ENCODE results near the gene KCNMA1.
"Not testable (repeated sequence)": the region's sequence is repeated elsewhere in the genome, so short reads cannot be mapped to it uniquely, and the experiment has no call there.

The KCNMA1 gene

DNA sequence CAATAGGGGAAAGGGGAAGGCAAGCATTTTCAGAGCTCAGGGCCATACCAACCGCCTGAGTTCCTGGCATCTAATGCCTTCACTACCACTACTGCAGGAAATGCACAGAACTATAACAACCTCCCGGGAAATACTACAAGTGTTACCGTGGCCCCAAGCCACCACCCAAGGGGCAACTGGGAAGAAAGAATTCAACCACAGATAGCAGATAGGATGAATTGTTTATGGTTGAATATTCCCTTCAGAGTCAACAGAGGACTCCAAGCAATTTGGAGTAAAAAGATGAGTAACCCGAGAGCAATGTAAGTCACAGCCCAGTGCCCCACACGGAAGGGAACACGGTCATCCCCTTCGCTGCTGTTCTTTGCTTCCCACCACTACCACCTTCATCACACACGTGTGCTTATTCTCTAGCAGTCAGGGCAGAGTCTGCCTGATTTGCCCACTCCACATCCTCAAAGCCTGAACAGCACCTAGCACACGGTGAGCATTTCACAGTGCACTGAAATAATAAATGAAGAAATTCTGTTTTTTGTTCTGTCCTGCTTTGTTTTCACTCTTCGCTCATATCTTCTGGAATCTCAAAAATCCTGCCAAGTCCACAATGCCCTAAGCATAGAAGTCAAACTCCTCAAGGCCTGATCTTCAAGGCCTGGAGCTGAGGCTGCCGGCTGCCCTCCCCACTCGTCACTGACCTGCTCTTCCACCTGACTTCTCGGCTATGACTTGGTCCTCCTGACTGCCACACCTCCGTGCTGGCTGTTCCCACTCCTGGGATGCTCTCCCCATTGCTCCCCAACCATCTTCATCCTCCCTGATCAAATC, 221.1 kb downstream of the KCNMA1 start:
- DNase-seq (ENCODE audit: low read depth): no peak

DNA sequence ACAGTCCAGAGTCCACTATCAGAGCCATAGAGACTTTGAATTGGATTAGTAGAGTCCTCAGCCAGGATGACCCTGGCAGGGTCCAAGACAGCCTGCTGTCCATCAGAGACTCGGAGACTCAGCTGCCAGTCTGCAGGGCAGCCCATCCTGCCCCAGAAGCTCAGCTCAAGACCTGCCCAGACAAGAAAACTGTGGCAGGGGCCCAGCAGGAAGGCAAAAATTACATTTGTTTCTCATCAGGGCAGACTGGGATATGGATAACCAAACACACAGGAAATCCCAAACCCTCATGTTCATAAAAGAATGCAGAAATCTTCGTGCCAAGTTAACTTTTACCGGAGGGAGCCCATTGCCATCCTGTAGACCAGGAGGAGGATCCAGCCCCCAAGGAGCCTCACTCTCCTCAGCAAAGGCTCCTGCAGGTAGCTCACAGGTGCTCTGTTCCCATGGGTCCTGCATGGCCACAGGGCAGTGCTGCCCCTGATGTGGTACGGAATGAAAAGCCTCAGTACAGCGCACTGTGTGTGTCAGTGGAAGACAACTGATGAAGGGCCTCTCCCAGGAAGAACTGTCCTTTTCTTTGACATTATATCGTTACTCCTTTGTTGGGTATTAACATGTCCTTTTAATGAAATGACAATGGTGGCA, 222.2 kb downstream of the KCNMA1 start:
- no peak for DNase-seq (ENCODE audit: low read depth)

DNA sequence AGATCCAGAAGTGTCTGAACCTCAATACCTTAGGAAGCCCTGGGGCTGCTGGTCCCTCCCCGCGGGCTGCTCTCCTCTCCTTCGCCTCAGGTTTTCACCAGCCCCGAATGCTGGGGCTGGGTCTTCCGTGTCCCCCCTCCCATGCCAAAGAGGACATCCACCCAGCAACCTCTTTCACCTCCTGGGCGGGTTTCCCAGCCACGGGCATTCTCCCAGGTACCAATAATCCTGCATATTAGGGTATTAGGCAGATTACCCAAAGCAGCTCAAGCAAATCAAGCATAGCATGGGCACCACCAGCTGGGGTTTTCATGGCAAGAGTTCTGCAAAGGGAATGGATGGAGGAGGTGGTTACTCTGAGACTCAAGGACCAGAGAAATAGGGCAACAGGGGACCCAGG, 224.4 kb downstream of the KCNMA1 start:
- DNase-seq (ENCODE audit: low read depth): no peak

DNA sequence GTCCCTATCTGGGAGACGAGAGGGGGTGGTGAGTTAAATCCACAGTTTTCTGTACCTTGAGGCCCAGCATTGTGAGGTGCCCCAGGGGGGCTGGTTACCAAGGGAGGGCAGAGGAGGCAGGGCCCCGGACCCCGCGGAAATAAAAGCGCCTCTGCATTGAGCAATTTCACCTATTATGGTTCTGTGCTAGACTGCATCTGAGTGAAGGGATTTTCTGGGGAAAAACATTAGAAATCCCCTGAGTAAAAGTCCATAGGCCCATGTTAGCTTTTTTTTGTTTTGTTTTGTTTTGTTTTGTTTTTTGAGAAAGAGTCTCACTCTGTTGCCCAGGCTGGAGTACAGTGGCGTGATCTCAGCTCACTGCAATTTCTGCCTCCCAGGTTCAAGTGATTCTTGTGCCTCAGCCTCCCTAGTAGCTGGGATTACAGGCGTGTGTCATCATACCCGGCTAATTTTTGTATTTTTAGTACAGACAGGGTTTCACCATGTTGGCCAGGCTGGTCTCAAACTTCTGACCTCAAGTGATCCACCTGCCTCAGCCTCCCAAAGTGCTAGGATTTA, 225.0 kb downstream of the KCNMA1 start:
- not testable (repeated sequence) for DNase-seq (ENCODE audit: low read depth)

DNA sequence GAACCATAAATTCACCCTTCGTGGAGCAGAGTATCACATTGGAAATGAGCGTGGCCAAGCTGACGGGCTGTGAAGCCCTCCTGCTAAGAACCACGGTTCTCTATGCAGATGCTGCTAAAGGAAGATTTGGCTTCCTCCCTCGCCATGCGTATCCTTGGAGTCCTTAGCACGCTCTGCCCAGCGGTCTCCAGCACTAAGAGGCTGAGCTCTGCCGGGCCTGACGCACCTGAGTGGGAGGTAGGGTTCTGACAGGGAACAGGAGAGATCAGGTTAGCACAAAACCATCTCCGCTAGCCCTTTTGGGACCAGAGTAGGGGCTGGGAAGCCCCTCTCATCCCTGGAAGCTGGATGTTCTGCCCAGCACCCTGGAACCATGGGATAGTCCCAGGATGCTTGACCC, 225.8 kb downstream of the KCNMA1 start:
- no peak for DNase-seq (ENCODE audit: low read depth)

DNA sequence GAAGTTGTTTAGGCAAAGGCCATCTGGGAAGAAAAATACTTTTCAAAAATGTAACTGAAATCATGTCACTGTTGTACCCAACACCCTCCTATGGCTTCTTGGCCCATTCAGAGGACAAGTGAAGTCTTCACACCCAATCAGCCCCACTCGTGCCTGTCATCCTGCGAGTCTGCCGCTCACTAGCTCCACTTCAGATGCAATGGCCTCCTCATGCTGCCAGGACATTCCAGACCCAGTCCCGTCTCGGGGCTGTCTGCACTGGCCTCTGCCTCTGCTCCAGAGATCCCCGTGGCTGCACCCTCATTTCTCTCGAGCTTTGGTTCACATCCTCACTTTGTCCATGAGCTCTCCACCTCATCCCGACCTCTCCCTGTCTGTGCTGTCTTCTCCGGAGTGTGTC, 227.1 kb downstream of the KCNMA1 start:
- no peak for DNase-seq (ENCODE audit: low read depth)

DNA sequence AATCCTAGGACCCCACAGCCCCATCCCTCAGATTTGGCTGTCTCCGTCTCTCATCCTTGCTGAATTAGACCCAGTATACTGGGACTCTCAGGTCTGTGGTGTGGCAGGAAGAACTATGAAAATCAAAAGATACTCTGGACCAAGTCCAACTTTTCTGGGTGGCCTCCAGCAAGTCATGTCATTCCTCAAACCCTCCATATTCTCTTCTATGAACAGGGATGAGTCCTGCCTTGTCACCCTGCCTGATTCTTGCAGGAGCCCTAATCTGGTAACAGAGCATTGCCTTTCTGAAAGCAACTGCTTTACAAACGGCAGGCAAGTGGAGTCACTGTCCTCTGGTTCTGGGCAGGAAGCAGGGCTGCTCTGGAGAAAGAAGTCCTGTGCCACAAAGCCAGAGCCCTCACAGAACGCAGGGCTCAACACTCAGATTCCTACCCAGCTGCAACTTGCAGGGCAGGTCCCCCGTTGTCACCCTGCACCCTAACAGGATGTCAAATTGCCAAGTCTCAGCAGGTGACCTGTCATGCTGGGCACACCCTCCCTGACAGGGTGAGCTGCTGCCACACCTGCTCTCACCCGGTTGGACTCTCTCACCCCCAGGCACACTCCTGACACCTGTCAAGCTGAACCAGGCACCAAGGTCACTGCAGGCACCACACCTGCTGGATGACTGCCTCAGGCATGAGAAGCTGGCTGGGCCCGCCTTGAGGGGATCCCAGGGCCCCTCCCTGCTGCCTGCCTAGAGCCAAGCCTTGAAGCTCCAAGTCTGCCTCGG, 227.7 kb downstream of the KCNMA1 start:
- DNase-seq (ENCODE audit: low read depth): no peak

DNA sequence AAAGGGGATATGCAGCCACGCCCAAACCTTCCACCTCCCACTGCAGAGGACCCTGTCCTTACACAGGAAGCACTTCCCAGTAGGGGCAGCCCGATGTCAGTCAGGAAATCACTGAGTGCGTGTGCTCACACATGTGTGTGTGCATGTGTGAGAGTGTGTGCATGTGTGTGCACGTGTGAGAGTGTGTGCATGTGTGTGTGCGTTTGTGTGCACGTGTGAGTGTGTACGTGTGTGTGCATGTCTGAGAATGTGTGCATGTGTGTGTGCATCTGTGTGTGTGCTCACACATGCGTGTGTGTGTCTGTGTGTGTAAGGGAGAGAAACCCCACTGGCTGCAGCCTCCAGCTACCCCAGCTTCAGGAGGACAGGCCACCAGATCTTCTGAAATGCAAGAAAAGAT, 229.3 kb downstream of the KCNMA1 start:
- DNase-seq (ENCODE audit: low read depth): no peak

DNA sequence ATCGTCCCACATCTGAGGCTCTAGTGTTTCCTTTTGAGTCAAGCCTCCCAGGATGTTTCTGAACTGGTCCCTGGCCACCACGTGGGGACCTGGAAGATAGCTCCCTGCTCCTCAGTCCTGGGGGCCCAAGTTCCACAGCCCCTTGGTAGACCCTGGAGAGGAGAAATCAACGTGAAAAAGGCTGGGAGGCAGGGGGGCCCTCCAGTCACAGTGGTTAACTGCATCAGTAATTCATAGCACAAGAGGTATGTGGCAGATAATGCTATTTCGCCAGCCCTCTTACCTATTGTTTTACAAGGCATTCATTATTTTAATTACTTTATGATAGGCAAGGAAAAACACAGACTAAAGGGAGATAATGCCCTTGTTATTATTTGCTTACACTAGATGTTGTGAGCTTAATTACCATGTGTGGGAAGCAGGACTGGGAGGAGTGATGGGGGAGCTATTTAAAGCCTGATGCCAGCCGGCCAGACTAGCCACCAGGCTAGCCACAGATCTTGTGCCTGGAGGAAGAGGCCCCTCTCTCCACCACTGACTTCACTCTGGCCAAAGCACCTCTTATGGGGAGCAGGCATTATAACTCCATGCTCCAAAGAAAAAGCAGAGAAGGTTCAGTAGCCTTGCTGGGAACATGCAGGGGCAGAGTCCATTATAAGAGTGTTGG, 230.7 kb downstream of the KCNMA1 start:
- no peak for DNase-seq (ENCODE audit: low read depth)

DNA sequence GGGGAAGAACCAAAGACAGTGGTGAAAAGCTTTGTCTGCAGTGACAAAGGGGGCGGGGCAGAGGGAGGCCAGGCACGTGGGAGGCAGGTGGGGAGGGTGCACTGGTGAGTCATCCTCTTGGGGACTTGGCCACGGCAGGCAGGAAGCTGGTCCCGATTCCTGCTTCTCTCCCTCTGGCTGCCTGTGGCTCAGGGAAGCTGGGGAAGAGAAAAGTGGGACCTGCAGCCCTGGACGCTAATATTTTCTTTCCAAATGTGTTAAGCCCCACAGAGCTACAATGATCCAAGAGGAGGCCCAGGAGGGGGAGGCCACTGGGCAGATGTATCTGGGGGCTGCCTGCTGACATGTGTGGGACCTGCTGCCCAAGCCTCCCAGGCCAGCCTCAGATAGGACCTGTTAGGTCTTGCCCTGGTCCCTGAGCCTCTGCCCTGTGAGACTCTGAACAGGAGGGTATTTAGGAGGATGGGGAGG, 231.8 kb downstream of the KCNMA1 start:
- peak; percentile 18 for DNase-seq (ENCODE audit: low read depth)

DNA sequence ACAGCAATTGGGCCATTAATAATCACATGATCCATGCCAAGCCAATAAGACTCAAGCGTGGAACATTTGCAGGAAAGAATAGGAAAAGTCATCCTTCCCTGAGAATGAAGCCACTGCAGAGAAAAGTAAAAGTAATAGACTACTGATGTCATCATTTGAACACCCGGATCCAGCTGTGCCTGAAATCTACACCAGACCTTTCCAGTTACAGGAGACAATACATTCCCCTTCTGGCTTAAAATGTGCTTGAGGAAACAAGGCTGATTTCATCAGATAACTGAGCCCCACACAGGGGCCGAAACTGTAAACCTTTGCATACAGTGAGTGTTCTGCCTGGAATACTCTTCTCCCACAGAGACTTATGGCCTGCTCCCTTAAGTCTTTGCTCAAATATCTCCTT, 232.8 kb downstream of the KCNMA1 start:
- DNase-seq (ENCODE audit: low read depth): no peak

DNA sequence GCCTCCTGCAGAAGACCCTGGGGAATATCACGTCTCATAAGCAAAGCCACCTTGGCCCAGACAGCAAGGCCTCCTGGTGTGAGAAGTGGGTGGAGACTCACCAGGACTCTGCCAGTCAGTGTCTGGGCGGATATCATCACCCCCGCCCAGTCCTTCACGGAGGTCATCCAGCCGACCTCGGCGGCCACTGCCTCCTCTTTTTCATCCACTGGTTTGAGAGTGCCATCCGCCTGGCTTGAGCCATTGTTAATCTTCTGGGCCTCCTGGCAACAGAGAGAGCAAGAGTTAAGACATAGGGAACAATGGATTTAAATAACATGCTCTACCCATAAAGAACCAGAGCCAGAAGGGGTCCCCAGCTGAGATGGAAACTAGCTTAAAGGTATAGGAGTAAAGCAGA, 233.8 kb downstream of the KCNMA1 start:
- DNase-seq (ENCODE audit: low read depth): no peak

DNA sequence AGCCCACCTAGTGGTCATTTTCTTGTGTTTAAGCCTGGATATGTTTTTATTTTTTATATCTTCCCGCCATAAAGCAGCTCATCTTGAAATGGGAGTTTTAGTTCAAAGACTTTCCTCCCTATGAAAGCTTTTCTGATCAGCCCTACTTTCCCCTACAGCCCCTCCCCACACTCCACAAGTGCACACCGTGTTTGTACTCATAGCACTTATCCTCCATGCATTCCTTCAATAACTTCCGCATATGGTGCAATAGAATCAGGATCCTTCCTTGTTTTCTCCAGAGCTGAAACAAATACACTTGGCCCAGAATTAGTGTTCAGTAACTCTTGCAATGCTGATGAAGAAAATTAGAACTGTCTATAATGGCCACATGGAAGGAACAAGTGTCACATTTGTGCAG, 235.9 kb downstream of the KCNMA1 start:
- no peak for DNase-seq (ENCODE audit: low read depth)

DNA sequence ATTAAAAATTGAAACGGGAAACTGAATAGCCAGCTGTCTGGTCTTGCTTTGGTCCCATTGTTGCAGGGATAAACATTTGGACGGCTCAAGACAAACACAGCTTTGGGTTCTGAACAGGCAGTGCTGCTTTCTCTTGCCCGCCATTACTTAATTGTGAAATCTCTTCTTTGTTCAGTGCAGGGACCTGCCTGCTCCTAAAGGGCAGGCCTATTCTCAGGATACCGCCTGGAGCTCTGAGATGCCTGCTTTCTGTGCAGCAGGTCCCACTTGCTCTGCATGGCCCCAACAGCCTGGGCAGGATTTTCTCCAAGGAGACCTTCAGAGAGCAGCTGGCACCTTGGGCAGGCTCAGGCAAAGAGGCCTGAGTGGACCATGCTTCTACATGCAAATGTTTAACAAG, 237.6 kb downstream of the KCNMA1 start:
- no peak for DNase-seq (ENCODE audit: low read depth)

DNA sequence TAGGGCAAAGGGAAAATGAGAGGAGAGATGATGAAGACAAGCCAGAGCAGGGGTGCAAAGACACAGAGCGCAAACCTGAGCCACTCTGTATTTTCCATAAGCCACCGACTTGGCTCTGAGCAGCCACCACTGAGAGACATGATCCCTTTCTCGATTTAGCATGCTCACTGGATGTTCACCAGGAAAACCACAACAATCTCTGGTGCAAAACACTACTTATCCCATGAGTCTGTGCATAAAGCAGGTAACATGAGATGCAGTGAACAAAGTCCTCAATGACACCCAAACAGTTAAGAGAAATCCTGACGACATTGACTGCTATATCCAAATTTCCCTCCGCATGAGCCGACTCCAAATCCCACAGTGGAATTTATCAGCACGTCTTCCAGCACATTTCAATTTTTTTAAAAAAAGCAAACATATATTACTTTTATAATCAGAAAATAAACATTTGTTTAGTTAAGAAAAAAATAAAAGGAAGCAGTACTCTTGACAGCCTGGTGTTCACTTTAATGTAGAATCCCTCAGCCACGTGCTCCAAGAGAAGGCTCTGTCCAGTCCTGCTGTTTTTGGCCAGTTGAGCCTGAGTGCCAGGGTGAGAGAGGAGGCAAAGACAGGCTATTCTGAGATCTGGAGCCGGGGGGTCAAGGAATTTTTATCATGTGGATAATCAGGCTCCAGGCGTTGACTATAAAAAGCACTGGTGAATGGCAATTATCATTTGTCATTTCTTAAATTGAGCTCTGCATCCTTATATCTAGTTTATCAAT, 238.4 kb downstream of the KCNMA1 start:
- no peak for DNase-seq (ENCODE audit: low read depth)

DNA sequence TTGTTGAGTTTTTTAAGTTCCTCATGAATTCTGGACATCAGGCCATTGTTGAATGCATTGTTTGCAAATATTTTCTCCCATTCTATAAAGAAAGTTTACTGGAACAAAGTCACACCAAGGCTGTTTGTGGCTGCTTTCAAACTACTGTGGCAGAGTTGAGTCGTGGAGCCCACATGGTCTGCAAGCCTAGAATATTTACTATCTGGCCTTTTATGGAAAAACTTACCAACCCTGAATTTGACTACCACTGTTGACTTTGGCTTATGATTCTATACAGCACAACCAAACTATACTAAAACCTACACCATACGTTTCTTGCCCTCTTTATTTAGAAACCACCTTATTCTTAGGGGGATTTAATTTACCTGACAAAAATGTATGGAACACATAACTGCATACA, 239.1 kb downstream of the KCNMA1 start:
- DNase-seq (ENCODE audit: low read depth): no peak

DNA sequence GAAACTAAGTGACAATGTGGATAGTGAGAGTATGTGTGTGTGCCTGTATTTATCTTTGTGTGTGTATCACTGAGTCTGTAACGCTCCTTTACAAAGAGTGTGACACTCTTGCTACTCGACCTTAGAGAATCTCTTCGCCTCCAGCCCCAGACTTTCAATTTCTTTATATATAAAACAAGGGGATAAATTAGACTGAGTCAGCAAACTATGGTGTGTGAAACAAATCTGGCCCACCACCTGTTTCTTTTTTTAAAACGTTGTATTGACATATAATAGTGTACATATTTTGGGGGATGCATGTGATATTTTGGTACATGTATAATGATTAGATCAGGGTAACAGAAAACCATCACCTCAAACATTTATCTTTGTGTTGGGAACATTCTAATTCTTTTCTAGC, 240.5 kb downstream of the KCNMA1 start:
- no peak for DNase-seq (ENCODE audit: low read depth)

DNA sequence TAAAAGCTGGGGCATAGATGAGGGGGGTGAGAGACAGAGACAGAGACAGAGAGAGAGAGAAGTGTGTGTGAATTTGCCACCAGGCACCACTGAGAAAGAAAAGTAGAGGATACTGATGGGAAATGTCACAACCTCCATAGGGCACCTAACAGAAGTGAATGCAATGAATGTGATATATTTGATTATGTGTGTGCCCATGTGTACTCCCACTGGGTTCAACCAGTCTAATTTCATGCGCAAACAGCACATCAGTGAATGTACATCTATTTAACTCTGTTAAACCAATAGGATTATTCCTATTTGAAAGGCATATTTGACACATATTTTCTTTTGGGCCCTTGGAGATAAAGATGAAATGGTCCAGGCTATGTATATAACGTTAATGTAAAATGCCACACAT, 241.3 kb downstream of the KCNMA1 start:
- DNase-seq (ENCODE audit: low read depth): no peak

DNA sequence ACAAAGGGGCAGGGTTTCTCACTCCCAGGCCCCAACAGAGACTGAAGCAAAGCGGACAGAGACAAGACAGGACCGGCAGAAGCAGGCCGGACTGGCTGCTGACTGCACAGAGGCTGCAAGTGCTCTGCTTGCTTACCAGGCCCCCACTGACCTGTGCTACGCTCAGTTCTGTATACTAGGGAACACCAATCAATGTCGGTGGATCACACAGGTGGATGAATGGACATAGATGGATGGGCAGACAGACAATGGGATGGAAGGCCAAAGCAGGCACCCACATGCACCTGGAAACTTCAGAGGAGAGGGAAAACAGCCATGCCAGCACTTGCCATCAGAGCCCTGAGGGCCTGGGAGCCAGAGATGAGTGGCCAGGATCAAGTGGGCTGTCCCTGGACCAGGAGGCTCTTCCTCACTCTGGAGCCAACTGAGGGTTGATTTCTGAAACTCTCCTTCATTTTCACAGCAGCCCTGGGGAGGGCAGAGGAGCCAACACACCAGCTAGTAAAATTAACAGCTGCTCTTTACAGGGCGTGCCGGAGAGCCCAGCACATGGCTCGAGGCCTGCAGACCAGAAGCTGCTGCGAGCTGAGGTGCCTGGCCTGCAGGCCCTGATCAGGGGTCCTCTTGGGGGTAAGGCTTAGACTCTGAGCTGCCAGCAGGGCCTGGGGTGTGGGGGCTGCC, 243.6 kb downstream of the KCNMA1 start:
- DNase-seq (ENCODE audit: low read depth): no peak

DNA sequence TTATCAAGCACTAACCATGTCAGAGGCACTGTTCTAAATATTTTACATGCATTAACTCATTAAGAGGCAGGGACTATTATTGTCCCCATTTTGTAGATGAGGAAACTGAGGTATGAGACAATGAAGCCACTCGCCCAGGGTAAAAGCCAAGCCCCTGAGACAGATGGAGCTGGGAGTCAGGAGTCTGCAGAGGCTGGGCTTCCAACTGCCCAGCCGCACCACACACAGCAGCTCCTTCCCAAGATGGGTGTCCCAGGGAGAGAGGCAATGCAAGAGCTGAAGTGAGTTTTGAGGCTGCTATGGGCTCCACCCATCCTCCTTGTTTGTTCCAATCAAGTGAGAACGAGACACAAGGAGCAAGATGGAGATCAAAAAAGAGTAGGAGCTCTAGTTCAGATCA, 244.2 kb downstream of the KCNMA1 start:
- no peak for DNase-seq (ENCODE audit: low read depth)

DNA sequence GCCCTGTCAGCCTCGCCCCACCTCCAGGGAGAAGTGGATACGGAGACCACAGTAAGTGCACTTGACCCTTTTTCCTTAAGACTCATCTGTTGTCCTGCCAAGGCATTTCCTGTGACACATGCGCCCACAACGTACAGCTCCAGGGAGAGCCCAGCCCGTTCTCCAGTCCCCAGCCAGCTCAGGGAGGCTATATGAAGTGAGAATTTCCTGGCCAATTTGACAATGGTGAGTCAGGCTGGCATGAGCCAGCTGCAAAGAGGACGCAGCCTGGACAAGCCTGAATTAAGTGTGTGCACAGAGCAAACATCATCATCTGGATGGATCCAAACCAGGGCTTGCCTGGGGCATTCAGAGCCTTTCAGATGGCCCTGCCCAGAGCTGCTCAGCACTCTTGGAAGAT, 244.8 kb downstream of the KCNMA1 start:
- no peak for DNase-seq (ENCODE audit: low read depth)

Data from stimulated activated CD8-positive, alpha-beta memory T cell treated with anti-CD3 and anti-CD28 coated beads, Interleukin-4, amount 100 ng/mL, for 24 hours (primary cell).